Esophagus muscularis mucosa (tissue), 4 donors: Measurements from ENCODE around the gene MORN3. TPM values are rescaled to one million over a fixed set of nuclear protein-coding genes. Genes with fewer than 3 reads are reported as not detected.
"Not testable (repeated sequence)": the region's sequence is repeated elsewhere in the genome, so short reads cannot be mapped to it uniquely, and the experiment has no call there.

ENCODE experiments used
- DNase-seq: peaks from one replicate; pipeline ENCODE4 v3.0.0-alpha.2; 2017; ENCODE audit errors: extremely low spot score
- H3K27ac ChIP-seq, 4 donors: fragments of 200-600 bp; sonication (generic); replicated peaks in 1 of 4; 1 replicate in 3 of 4; 2 replicates in 1 of 4; pipeline ENCODE4 v1.5.1; 2016 to 2019; ENCODE audit warnings: mild to moderate bottlenecking in 1 of 4
- H3K27me3 ChIP-seq, 4 donors: fragments of 200-600 bp; sonication (generic); one replicate each; pipeline versions ENCODE4 v1.5.1 to v1.6.0; 2016 to 2019
- H3K36me3 ChIP-seq, 4 donors: fragments of 200-600 bp; sonication (generic); one replicate each; pipeline ENCODE4 v1.5.1; 2016 to 2019
- H3K4me1 ChIP-seq, 4 donors: fragments of 200-600 bp; sonication (generic); one replicate each; pipeline ENCODE4 v1.5.1; 2016 to 2019
- H3K4me3 ChIP-seq, 4 donors: fragments of 200-600 bp; sonication (generic); 1 replicate in 2 of 4; 2 replicates in 2 of 4; pipeline ENCODE4 v1.5.1; 2016 to 2019; ENCODE audit warnings: mild to moderate bottlenecking in 4 of 4, moderate library complexity in 1 of 4
- H3K9me3 ChIP-seq, 4 donors: fragments of 200-600 bp; sonication (generic); 1 replicate in 3 of 4; 2 replicates in 1 of 4; pipeline ENCODE4 v1.5.1; 2016 to 2019
- CTCF ChIP-seq, 3 experiments: fragments of 200-600 bp in 2 of 3; fragments of 450-650 bp in 1 of 3; sonication (generic) in 2 of 3; IDR thresholded peaks; one replicate each; pipeline ENCODE4 v1.5.1; 2017 to 2019; ENCODE audit warnings: antibody characterized with exemption in 3 of 3, mild to moderate bottlenecking in 2 of 3, moderate library complexity in 1 of 3
- EP300 ChIP-seq: sonication (generic); formaldehyde crosslinking; IDR thresholded peaks from one replicate; pipeline ENCODE4 v1.6.1; 2017; ENCODE audit warnings: antibody characterized with exemption
- POLR2A ChIP-seq: fragments of 450-650 bp; IDR thresholded peaks from one replicate; pipeline ENCODE4 v1.6.1; 2017; ENCODE audit warnings: antibody characterized with exemption, moderate library complexity, mild to moderate bottlenecking, low read depth
- POLR2AphosphoS5 ChIP-seq, 2 donors: sonication (generic); formaldehyde crosslinking; IDR thresholded peaks; one replicate each; pipeline ENCODE4 v1.6.1; 2017; ENCODE audit warnings: antibody characterized with exemption in 2 of 2
- WGBS: methylation state at CpG from one replicate; pipeline ENCODE4 v1.1.5; 2018; 5-methylcytosine and 5-hydroxymethylcytosine counted together
- intact Hi-C: fragments of 100-400 bp; cut with DNase I; formaldehyde crosslinking; loops from one replicate; pipeline ENCODE4 v1.15.1; 2023
- total RNA-seq, 4 donors: library from RNA; depleted of rRNA; stranded (reverse); fragments of >200 nt; gene quantifications; one replicate each; pipeline versions ENCODE4 v1.1.0 to v1.2.1, GENCODE V29; 2016

MORN3 gene
- total RNA-seq, result 1 to 10 TPM in 1 of 4 donors, under 1 TPM in 2, not detected in 1; 0.13 to 1.2 (median 0.17) TPM

DNA sequence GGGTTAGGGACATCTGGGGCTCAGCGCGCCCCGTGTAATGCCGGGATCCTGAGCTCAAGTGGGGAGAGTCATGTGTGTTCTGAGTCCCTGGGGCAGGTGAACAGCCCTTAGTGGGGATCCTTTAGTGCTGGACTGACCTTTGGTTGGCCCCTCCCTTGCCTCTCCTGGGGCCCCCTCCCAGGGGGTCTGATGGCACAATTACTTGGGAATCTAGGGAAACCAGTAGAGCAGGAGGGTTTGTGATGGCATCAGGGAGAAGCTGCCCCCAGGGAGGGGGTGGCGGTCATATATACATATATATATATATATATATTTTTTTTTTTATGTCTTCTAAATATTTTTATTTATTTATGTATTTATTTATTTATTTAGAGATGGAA is at the start of gene MORN3:
MORN3 (minus strand) TSS at position 134 of the 380 bp plus-strand sequence. CDS start 171 bp downstream, outside the sequence.
- no peak for DNase-seq
- intact Hi-C loops, result no loop called here
- Histone ChIP-seq H3K4me3 (no peak within 1 kb of the TSS), H3K27ac (no peak within 1 kb of the TSS), H3K4me1 (peaks cover 10 to 19% (median 18%) of the 10 kb centered on the region in 4 donors), H3K9me3 (no peaks in the 10 kb centered on the region), H3K36me3 (no peaks in the 10 kb centered on the region), H3K27me3 (no peaks in the 10 kb centered on the region)
- TF ChIP-seq POLR2AphosphoS5 (IDR thresholded peaks at IDR 0.05), result no peak
- no peak for TF ChIP-seq POLR2A
- no peak for TF ChIP-seq EP300
- TF ChIP-seq CTCF (IDR thresholded peaks at IDR 0.05), result no peak
- WGBS, result 92% methylated on average over 5 of the region's 5 CpGs

GRCh38 chr12:121718653-121719239 is 49.3 kb upstream of the MORN3 start:
- H3K27ac ChIP-seq, result no peak overlapping the region
- no peak for DNase-seq
- no peaks in the 10 kb centered on the region for H3K27me3 ChIP-seq
- no peaks in the 10 kb centered on the region for H3K36me3 ChIP-seq
- H3K4me3 ChIP-seq, result no peak overlapping the region
- WGBS, result 100% methylated on average over 3 of the region's 3 CpGs
- H3K4me1 ChIP-seq, result peaks cover 5 to 35% (median 17%) of the 10 kb centered on the region in 4 donors
- TF ChIP-seq CTCF (IDR thresholded peaks at IDR 0.05) (no peak), POLR2A (no peak), EP300 (no peak), POLR2AphosphoS5 (IDR thresholded peaks at IDR 0.05) (no peak)
- H3K9me3 ChIP-seq, result no peaks in the 10 kb centered on the region
- intact Hi-C loops, result no loop called here

GRCh38 chr12:121717041-121717699 is 47.7 kb upstream of the MORN3 start:
- no peaks in the 10 kb centered on the region for H3K27me3 ChIP-seq
- H3K36me3 ChIP-seq, result no peaks in the 10 kb centered on the region
- TF ChIP-seq CTCF (IDR thresholded peaks at IDR 0.05) (no peak), POLR2AphosphoS5 (IDR thresholded peaks at IDR 0.05) (no peak), EP300 (no peak), POLR2A (no peak)
- DNase-seq, result no peak
- intact Hi-C loops, result no loop called here
- H3K4me3 ChIP-seq, result no peak overlapping the region
- H3K9me3 ChIP-seq, result no peaks in the 10 kb centered on the region
- H3K27ac ChIP-seq, result no peak overlapping the region
- peaks cover 12 to 45% (median 27%) of the 10 kb centered on the region in 4 donors for H3K4me1 ChIP-seq
- 74% methylated on average over 10 of the region's 10 CpGs for WGBS

- intact Hi-C loops, result no loop called here
- Histone ChIP-seq H3K4me1 (peaks cover 20 to 56% (median 36%) of the 10 kb centered on the region in 4 donors), H3K9me3 (no peaks in the 10 kb centered on the region), H3K27ac (no peak overlapping the region), H3K27me3 (no peaks in the 10 kb centered on the region), H3K36me3 (no peaks in the 10 kb centered on the region), H3K4me3 (no peak overlapping the region)
- 93% methylated on average over 5 of the region's 6 CpGs for whole genome bisulfite sequencing
- DNase-seq, result no peak
- TF ChIP-seq EP300 (no peak), POLR2A (no peak), CTCF (IDR thresholded peaks at IDR 0.05) (no peak)
These were observed 46.5 kb upstream of the MORN3 start for GRCh38 chr12:121715862-121716435.

DNA sequence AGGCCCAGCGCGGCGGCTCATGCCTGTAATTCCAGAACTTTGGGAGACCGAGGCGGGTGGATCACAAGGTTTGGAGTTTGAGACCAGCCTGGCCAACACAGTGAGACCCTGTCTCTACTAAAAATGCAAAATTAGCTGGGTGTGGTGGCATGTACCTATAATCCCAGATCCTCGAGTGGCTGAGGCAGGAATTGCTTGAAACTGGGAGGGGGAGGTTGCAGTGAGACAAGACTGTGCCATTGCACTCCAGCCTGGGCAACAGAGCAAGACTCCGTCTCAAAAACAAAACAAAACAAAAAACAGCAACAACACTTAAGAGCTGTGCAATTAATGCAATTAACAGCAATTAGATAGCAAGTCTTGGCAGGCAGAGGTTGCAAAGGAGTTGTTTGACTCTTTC is 45.6 kb upstream of the MORN3 start:
- H3K9me3 ChIP-seq, H3K27ac ChIP-seq, DNase-seq, H3K36me3 ChIP-seq, H3K4me3 ChIP-seq, H3K27me3 ChIP-seq, intact Hi-C loops: not testable (repeated sequence)
- peaks cover 20 to 53% (median 36%) of the 10 kb centered on the region in 4 donors for H3K4me1 ChIP-seq
- 92% methylated on average over 7 of the region's 7 CpGs for WGBS
